Stimulated activated effector memory CD8-positive, alpha-beta T cell treated with anti-CD3 and anti-CD28 coated beads, Interleukin-12 subunit alpha, Interleukin-12 subunit beta, amount 100 ng/mL, for 72 hours (primary cell): ENCODE results near the gene BLTP3B.

Source experiments
- ATAC-seq: fragments of 150-1000 bp; cut with Tn5 transposase; 2 replicates; pipeline ENCODE4 v1.10.0; 2021
- DNase-seq, 2 donors: peaks; one replicate each; pipeline ENCODE4 v3.0.0; 2021 to 2022; ENCODE audit warnings: low spot score in 2 of 2
- H3K27ac Mint-ChIP-seq: one replicate; pipeline ENCODE4 v1.8.0; 2022; ENCODE audit warnings: mild to moderate bottlenecking, mixed read lengths
- H3K36me3 Mint-ChIP-seq: one replicate; pipeline ENCODE4 v1.8.0; 2022; ENCODE audit warnings: mild to moderate bottlenecking, mixed read lengths
- H3K4me1 Mint-ChIP-seq: one replicate; pipeline ENCODE4 v1.8.0; 2022; ENCODE audit warnings: mixed read lengths
- H3K4me3 Mint-ChIP-seq: one replicate; pipeline ENCODE4 v1.8.0; 2022; ENCODE audit warnings: mild to moderate bottlenecking, mixed read lengths
- H3K9me3 Mint-ChIP-seq: one replicate; pipeline ENCODE4 v1.8.0; 2022; ENCODE audit warnings: mixed read lengths

The BLTP3B gene

DNA sequence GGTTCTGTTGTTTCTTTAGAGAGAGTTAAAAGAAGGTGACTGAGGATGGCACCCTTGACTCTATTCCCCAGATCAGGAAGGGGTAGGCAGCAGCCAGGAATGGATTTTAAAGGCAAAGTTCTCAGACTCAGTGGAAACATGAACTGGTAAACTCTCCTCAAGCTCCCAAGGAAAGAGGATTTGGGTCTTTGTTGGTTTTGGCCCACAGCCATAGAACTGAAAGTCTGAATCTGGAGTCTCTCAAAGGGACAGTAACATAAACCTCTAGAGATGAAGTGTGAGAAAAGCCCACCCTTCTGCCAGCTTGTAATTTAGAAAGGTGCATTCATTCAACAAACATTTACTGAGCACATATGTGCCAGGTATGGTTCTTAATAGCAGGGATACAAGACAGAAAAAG lies 28.6 kb upstream of the BLTP3B start:
- no peak overlapping the region for H3K27ac Mint-ChIP-seq
- no peaks in the 10 kb centered on the region for H3K4me1 Mint-ChIP-seq
- ATAC-seq (no peak), DNase-seq (no peak)
- no peak overlapping the region for H3K4me3 Mint-ChIP-seq
- no peaks in the 10 kb centered on the region for H3K9me3 Mint-ChIP-seq
- H3K36me3 Mint-ChIP-seq: no peaks in the 10 kb centered on the region

- ATAC-seq (no peak), DNase-seq (no peak)
- Mint-ChIP-seq H3K4me1 (no peaks in the 10 kb centered on the region), H3K9me3 (no peaks in the 10 kb centered on the region), H3K4me3 (no peak overlapping the region), H3K36me3 (no peaks in the 10 kb centered on the region), H3K27ac (peak overlapping the region; percentile 38)
Measured at GRCh38 chr12:100170313-100170858, 27.7 kb upstream of the BLTP3B start.

- Mint-ChIP-seq H3K27ac (no peak overlapping the region), H3K36me3 (no peaks in the 10 kb centered on the region), H3K4me3 (no peak overlapping the region), H3K9me3 (no peaks in the 10 kb centered on the region), H3K4me1 (peaks cover 2% of the 10 kb centered on the region)
- no peak for DNase-seq
- no peak for ATAC-seq
Measured at GRCh38 chr12:100169345-100169744, 26.7 kb upstream of the BLTP3B start.

GRCh38 chr12:100168562-100168961 lies 25.9 kb upstream of the BLTP3B start:
- ATAC-seq: no peak
- Mint-ChIP-seq H3K36me3 (no peaks in the 10 kb centered on the region), H3K4me1 (peaks cover 10% of the 10 kb centered on the region)

DNA sequence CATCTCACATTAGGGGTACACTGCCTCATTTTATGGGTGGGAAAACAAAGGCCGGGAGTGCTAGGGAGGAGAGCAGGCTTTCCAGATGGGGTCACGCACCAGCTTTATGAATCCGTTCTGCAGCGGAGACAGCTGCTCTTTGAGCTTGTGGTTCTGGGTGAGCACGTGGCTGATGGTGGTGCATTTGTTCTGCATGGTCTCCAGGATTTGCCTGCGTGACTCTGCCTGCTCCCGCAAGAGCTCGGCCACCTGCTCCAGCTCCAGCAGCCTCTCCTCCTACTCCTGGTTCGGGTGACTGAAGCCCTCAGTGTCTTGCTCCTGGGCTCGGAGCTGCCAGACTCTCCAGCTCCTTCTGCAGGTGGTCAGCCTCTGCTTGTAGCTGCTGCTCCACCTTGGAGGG lies 23.6 kb upstream of the BLTP3B start:
- ATAC-seq (no peak), DNase-seq (no peak)
- Mint-ChIP-seq H3K36me3 (no peaks in the 10 kb centered on the region), H3K4me3 (no peak overlapping the region), H3K9me3 (no peaks in the 10 kb centered on the region), H3K27ac (no peak overlapping the region), H3K4me1 (peaks cover 11% of the 10 kb centered on the region)

More at GRCh38 chr12:100168562-100168961, 25.9 kb upstream of the BLTP3B start:
- H3K27ac Mint-ChIP-seq: no peak overlapping the region
- H3K9me3 Mint-ChIP-seq: no peaks in the 10 kb centered on the region
- H3K4me3 Mint-ChIP-seq: no peak overlapping the region
- no peak for DNase-seq

DNA sequence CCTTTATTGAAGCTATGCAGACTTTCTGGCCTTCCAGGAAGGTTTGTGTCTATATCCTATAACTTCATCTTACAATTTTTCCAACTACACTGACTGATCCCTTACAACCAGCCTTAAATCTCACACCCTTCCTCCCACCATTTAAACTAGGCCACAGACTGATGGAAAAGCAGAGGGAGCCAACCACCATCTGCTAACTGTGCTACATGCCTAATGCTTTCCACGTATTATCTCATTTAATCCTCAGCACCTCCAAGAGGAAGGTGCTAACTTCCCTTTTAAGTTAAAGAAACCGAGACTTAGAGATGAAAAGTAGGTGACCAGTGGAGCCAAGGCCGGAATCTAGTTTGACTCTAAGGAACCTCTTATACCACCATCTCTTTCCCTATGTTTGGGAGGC lies 22.7 kb upstream of the BLTP3B start:
- H3K27ac Mint-ChIP-seq: no peak overlapping the region
- ATAC-seq (no peak), DNase-seq (no peak)
- H3K36me3 Mint-ChIP-seq: no peaks in the 10 kb centered on the region
- no peaks in the 10 kb centered on the region for H3K9me3 Mint-ChIP-seq
- peaks cover 11% of the 10 kb centered on the region for H3K4me1 Mint-ChIP-seq
- H3K4me3 Mint-ChIP-seq: no peak overlapping the region

DNA sequence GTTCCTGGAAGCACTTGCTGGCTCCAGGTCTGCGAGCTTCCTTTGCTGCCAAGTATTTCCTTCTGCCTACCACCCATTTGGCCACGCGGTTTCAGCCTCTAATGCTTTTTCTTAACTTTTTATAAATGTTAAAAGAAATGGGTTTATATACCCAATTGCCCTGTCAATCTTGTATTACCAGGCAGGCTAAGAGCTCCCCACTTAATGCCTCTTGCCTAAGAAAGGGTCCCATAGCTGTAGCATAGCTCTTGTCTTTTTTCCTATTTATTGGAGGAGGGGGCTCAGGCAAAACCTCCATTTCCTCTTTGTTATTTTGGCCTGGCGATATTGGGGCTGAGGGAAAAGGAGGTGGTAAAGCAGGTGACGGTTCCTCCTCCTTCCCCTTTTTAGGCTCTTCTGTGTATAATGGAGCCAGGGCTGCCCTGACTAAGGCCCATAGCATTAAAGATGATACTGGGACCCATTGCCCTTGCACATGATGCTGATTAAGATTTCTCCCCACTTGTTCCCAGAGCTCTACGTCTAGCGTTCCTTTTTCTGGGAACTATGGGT lies 21.6 kb upstream of the BLTP3B start:
- ATAC-seq: no peak
- no peaks in the 10 kb centered on the region for H3K36me3 Mint-ChIP-seq
- no peaks in the 10 kb centered on the region for H3K9me3 Mint-ChIP-seq
- H3K27ac Mint-ChIP-seq: peak overlapping the region; percentile 23
- no peak for DNase-seq
- H3K4me1 Mint-ChIP-seq: peaks cover 11% of the 10 kb centered on the region
- peak overlapping the region; percentile 43 for H3K4me3 Mint-ChIP-seq

GRCh38 chr12:100163416-100164152 lies 20.9 kb upstream of the BLTP3B start:
- ATAC-seq (peak; percentile 99), DNase-seq (peak; percentile 33 to 74)
- Mint-ChIP-seq H3K27ac (peak overlapping the region; percentile 23), H3K4me3 (peak overlapping the region; percentile 43), H3K9me3 (no peaks in the 10 kb centered on the region), H3K4me1 (peaks cover 11% of the 10 kb centered on the region), H3K36me3 (no peaks in the 10 kb centered on the region)

DNA sequence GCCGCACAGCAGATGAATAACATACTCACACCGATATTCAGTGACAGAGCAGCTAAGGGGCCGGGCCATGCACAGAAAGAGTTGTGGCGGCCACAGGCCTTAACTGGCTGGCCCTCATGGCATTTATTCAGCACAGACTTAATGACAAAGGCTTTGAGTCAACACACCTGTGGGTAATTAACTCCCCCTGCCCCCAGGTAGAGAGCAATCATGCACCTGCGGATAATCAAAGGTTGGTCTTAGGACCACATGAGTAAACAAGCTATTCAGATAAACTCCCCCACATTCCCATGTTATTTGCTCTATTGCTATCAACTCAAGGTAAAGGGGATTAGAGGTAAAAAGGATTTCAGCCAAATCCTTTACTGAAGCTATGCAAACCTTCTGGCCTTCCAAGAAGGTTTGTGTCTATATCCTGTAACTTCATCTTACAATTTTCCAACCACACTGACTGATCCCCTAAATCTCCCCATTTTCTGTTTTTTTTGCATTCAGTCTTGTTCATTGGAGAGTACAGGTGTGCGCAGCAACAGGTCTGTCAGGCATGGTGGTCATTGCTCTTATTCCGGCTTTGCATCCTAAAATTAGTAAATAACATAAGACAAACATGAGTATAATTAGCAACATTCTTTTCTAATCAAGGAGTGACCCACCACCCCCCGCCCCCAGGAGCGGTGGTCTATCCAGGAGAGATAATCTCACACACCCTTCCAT lies 16.9 kb upstream of the BLTP3B start:
- Mint-ChIP-seq H3K4me1 (peaks cover 16% of the 10 kb centered on the region), H3K4me3 (no peak overlapping the region), H3K36me3 (no peaks in the 10 kb centered on the region), H3K27ac (no peak overlapping the region), H3K9me3 (no peaks in the 10 kb centered on the region)
- DNase-seq (no peak), ATAC-seq (no peak)

DNA sequence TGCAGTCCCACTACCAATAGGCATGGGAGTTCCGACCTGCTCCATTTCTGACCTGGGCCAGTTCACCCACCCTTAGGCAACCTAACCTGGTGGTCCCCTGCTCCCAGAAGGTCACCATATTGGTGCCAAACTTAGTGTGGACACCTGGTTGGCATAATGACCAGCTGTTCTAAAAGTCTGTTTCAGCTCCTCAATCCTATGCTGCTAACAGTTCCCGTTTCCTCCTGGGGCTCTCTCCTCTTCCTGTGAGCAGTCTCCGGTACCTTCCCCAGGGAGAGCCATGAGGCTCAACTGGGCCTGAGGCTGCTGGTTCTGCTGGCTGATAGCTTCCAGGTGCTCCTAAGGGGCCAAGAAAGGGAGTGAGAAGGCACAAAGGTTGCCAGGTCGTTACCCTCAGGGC lies 15.9 kb upstream of the BLTP3B start:
- Mint-ChIP-seq H3K4me1 (peaks cover 13% of the 10 kb centered on the region), H3K36me3 (no peaks in the 10 kb centered on the region)
- no peak for ATAC-seq

GRCh38 chr12:100157427-100157821 lies 14.8 kb upstream of the BLTP3B start:
- Mint-ChIP-seq H3K4me3 (no peak overlapping the region), H3K36me3 (no peaks in the 10 kb centered on the region), H3K4me1 (peaks cover 12% of the 10 kb centered on the region), H3K27ac (peak overlapping the region; percentile 82), H3K9me3 (no peaks in the 10 kb centered on the region)
- no peak for ATAC-seq
- no peak for DNase-seq

More for the DNA sequence above, 15.9 kb upstream of the BLTP3B start:
- DNase-seq: no peak
- H3K27ac Mint-ChIP-seq: no peak overlapping the region
- H3K4me3 Mint-ChIP-seq: no peak overlapping the region
- H3K9me3 Mint-ChIP-seq: no peaks in the 10 kb centered on the region

- H3K4me3 Mint-ChIP-seq: no peak overlapping the region
- no peaks in the 10 kb centered on the region for H3K9me3 Mint-ChIP-seq
- ATAC-seq (peak; percentile 22), DNase-seq (no peak)
- no peaks in the 10 kb centered on the region for H3K36me3 Mint-ChIP-seq
- peaks cover 12% of the 10 kb centered on the region for H3K4me1 Mint-ChIP-seq
- H3K27ac Mint-ChIP-seq: peak overlapping the region; percentile 82
Measured at GRCh38 chr12:100156731-100157426, 14.2 kb upstream of the BLTP3B start.

GRCh38 chr12:100154474-100155247 lies 12.0 kb upstream of the BLTP3B start:
- Mint-ChIP-seq H3K27ac (peak overlapping the region; percentile 87), H3K9me3 (no peaks in the 10 kb centered on the region), H3K36me3 (no peaks in the 10 kb centered on the region), H3K4me3 (no peak overlapping the region), H3K4me1 (peaks cover 12% of the 10 kb centered on the region)
- peak; percentile 74 for ATAC-seq
- DNase-seq: peak; percentile 70 to 86

GRCh38 chr12:100153131-100153530 lies 10.5 kb upstream of the BLTP3B start:
- Mint-ChIP-seq H3K9me3 (no peaks in the 10 kb centered on the region), H3K36me3 (no peaks in the 10 kb centered on the region)
- ATAC-seq: no peak

More at GRCh38 chr12:100153131-100153530, 10.5 kb upstream of the BLTP3B start:
- Mint-ChIP-seq H3K4me1 (peaks cover 12% of the 10 kb centered on the region), H3K4me3 (no peak overlapping the region), H3K27ac (no peak overlapping the region)
- no peak for DNase-seq
